PC-9 (cell line): ENCODE results near the gene HSD17B11. TPM values are rescaled to one million over a fixed set of nuclear protein-coding genes. Genes with fewer than 3 reads are reported as not detected.

ENCODE experiments used
- BruUV-seq: library from RNA; stranded (reverse); fragments of 400-500 nt; replicated peaks from 2 replicates; lab custom pipeline; 2021; lab: Mats Ljungman, UMichigan
- CTCF ChIA-PET: fragments of 300-600 bp; sonication (Branson Sonifier 250); formaldehyde crosslinking; loops from one replicate; lab custom pipeline; 2022; ENCODE audit warnings: antibody characterized with exemption; lab: Charles Lee
- POLR2A ChIA-PET: fragments of 300-600 bp; sonication (Branson Sonifier 250); formaldehyde crosslinking; loops from one replicate; lab custom pipeline; 2022; ENCODE audit warnings: antibody characterized with exemption; ENCODE audit not compliant: unreplicated experiment; lab: Charles Lee
- DNase-seq, 2 experiments: peaks; one replicate each; pipeline versions ENCODE4 v3.0.0 to v3.0.0-alpha.2; 2015 to 2022; ENCODE audit warnings: mixed read lengths in 1 of 2
- H2AFZ ChIP-seq: fragments of 200-600 bp; sonication (generic); 2 replicates; pipeline ENCODE4 v1.8.1; 2017; ENCODE audit warnings: antibody characterized with exemption
- H3F3A ChIP-seq: fragments of 200-600 bp; sonication (generic); 2 replicates; pipeline ENCODE4 v1.8.1; 2017; ENCODE audit warnings: antibody characterized with exemption, mild to moderate bottlenecking, low read depth; ENCODE audit not compliant: insufficient read depth
- H3K27ac ChIP-seq: fragments of 200-600 bp; sonication (generic); 2 replicates; pipeline ENCODE4 v1.6.1; 2016; ENCODE audit warnings: mixed run types
- H3K27me3 ChIP-seq: fragments of 200-600 bp; sonication (generic); 2 replicates; pipeline ENCODE4 v1.6.1; 2016; ENCODE audit warnings: low read depth, mixed run types; ENCODE audit not compliant: insufficient read depth
- H3K36me3 ChIP-seq: fragments of 200-600 bp; sonication (generic); 2 replicates; pipeline ENCODE4 v1.6.1; 2016; ENCODE audit warnings: low read depth, mixed run types
- H3K4me1 ChIP-seq: fragments of 200-600 bp; sonication (generic); replicated peaks from 2 replicates; pipeline ENCODE4 v1.6.1; 2016; ENCODE audit warnings: mixed run types; ENCODE audit not compliant: insufficient read depth
- H3K4me2 ChIP-seq: fragments of 200-600 bp; sonication (generic); 2 replicates; pipeline ENCODE4 v1.6.1; 2017; ENCODE audit warnings: mixed run types
- H3K4me3 ChIP-seq: fragments of 200-600 bp; sonication (generic); 2 replicates; pipeline ENCODE4 v1.6.1; 2016; ENCODE audit warnings: mixed run types
- H3K79me2 ChIP-seq: fragments of 200-600 bp; sonication (generic); 2 replicates; pipeline ENCODE4 v1.6.1; 2017; ENCODE audit warnings: low read depth, mixed run types
- H3K9me2 ChIP-seq: fragments of 200-600 bp; sonication (generic); 2 replicates; pipeline ENCODE4 v1.8.1; 2017; ENCODE audit warnings: mild to moderate bottlenecking; ENCODE audit not compliant: insufficient read depth
- H3K9me3 ChIP-seq: fragments of 200-600 bp; sonication (generic); 2 replicates; pipeline ENCODE4 v1.8.1; 2016; ENCODE audit warnings: low read depth; ENCODE audit not compliant: insufficient read depth
- H4K20me1 ChIP-seq: fragments of 200-600 bp; sonication (generic); 2 replicates; pipeline ENCODE4 v1.8.1; 2017; ENCODE audit not compliant: insufficient read depth
- EZH2 ChIP-seq: fragments of 200-600 bp; sonication (generic); IDR thresholded peaks from 2 replicates; pipeline ENCODE4 v1.8.0; 2017; ENCODE audit warnings: antibody characterized with exemption, low read depth
- intact Hi-C: fragments of 100-400 bp; cut with micrococcal nuclease; formaldehyde crosslinking; loops from one replicate; pipeline ENCODE4 v1.10.0; 2022; ENCODE audit not compliant: unreplicated experiment
- total RNA-seq: library from RNA; stranded (reverse); gene quantifications from 2 replicates; pipeline ENCODE4 v1.2.3, GENCODE V29; 2021
- TF ChIP-seq, protein P1 (sequence below): fragments of 200-600 bp; sonication (generic); conservative IDR thresholded peaks from 2 replicates; pipeline ENCODE4 v1.6.1; 2017; ENCODE audit warnings: mixed run types, antibody characterized with exemption, mild to moderate bottlenecking, moderate library complexity

The HSD17B11 gene
- total RNA-seq, 1 experiment from 2014 or later = 26.9 TPM

DNA sequence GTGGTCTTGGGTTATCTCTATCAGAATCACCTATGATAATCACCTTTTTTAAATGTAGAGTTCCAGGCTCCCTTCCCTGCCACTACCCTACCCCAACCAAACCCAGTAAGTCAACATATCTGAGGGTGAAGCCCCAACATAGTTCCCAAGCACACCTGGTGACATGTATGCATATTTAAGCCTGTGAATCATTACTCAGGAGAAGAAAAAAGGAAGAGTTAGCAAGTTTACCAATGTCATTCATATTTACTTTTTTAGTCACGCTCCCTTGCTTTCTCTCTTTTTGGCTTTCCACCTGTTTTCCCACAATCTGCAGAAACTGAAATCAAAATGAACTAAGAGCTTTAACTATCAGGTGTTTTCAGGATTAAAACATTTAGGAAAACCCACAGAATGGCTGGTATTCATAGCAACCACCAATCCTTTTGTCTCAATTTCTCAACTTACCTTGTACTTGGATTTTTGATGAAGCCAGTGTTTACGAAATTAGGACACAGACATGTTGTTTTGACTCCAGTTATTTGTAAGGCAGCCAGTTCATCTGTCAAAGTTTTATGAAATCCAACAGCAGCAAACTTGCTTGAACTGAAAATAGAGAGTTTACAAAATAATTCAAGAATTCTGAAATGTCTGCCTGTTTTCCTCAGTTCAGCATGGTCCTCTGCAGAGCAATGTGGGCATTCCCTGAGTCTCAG lies 34.0 kb downstream of the HSD17B11 start:
- Histone ChIP-seq H3K36me3 (no peaks in the 10 kb centered on the region), H3K9me3 (no peaks in the 10 kb centered on the region), H2AFZ (no peak overlapping the region), H4K20me1 (no peaks in the 10 kb centered on the region), H3K79me2 (no peaks in the 10 kb centered on the region), H3K4me2 (no peak overlapping the region), H3K9me2 (no peaks in the 10 kb centered on the region), H3K4me3 (no peak overlapping the region), H3K4me1 (no peaks in the 10 kb centered on the region), H3K27me3 (no peaks in the 10 kb centered on the region), H3K27ac (no peak overlapping the region), H3F3A (no peaks in the 10 kb centered on the region)
- DNase-seq = no peak
- TF ChIP-seq, protein P1, sequence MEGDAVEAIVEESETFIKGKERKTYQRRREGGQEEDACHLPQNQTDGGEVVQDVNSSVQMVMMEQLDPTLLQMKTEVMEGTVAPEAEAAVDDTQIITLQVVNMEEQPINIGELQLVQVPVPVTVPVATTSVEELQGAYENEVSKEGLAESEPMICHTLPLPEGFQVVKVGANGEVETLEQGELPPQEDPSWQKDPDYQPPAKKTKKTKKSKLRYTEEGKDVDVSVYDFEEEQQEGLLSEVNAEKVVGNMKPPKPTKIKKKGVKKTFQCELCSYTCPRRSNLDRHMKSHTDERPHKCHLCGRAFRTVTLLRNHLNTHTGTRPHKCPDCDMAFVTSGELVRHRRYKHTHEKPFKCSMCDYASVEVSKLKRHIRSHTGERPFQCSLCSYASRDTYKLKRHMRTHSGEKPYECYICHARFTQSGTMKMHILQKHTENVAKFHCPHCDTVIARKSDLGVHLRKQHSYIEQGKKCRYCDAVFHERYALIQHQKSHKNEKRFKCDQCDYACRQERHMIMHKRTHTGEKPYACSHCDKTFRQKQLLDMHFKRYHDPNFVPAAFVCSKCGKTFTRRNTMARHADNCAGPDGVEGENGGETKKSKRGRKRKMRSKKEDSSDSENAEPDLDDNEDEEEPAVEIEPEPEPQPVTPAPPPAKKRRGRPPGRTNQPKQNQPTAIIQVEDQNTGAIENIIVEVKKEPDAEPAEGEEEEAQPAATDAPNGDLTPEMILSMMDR = no peak
- no peak for TF ChIP-seq EZH2
- ChIA-PET CTCF (no interaction called here), POLR2A (no interaction called here)
- intact Hi-C loops = loop anchor here (10.0 kb wide), 1 partner anchor 82 kb away; no protein-coding TSS in a partner anchor
- no TSS peak for BruUV-seq

DNA sequence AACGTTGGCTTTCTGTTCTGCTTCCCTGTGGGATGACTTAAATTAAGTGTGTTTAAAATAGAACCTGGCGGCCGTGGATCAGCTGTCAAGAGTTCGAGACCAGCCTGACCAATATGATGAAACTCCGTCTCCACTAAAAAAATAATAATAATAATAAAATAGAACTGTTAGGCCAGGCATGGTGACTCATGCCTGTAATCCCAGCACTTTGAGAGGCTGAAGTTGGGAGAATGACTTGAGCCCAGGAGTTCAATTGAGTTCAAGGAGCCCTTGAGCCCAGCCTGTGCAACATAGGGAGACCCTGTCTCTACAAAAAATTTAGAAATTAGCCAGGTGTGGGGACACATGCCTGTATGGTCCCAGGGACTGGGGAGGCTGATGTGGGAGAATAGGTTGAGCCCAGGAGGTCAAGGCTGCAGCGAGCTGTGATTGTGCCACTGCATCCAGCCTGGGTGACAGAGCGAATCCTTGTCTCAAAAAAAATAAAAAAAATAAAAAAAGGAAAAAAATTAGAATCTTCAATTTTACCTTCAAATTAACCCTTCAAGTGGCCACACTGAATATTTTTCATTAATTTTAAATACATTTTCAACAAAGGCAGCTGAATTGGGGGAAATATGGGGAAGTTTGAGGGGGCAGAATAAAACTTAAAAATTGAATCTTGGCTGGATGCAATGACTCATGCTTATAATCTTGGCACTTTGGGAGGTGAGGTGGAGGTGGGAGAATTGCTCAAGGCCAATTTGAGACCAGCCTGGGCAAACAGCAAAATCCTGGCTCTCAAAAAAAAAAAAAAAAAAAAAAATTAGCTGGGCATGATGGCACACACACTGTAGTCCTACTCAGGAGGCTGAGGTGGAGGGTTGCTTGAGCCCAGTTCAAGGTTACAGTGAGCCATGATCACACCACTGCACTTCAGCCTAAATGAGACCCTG lies 36.6 kb downstream of the HSD17B11 start:
- no peak for TF ChIP-seq EZH2
- TF ChIP-seq, protein P1 = no peak
- Histone ChIP-seq H3K4me2 (no peak overlapping the region), H4K20me1 (no peaks in the 10 kb centered on the region), H3K4me3 (no peak overlapping the region), H3K79me2 (no peaks in the 10 kb centered on the region), H3K9me2 (no peaks in the 10 kb centered on the region), H3K27ac (no peak overlapping the region), H3K4me1 (no peaks in the 10 kb centered on the region), H3K27me3 (no peaks in the 10 kb centered on the region), H3K36me3 (no peaks in the 10 kb centered on the region), H3K9me3 (no peaks in the 10 kb centered on the region), H3F3A (no peaks in the 10 kb centered on the region), H2AFZ (no peak overlapping the region)
- no peak for DNase-seq
- ChIA-PET POLR2A (no interaction called here), CTCF (no interaction called here)
- intact Hi-C loops = loop anchor here (10.0 kb wide), 1 partner anchor 80 kb away; no protein-coding TSS in a partner anchor
- BruUV-seq = no TSS peak

DNA sequence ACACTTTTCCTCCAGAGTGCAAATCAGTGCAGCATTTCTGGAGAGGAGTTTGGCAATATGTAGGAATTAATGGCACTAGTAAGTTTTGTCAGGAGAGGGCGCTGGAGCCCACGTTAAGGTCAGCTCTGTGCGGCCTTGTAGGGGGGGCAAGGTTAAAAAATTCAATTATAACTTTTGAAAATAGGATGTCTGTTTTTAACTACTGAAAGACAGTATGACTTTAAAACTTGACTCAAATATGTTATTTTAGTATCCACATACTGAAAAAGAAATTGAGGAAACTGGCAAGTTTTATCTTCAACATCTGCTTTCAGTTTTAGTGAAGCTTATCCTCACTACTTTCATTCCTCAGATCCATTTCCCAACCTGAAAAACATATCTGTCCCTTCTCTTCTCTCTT lies 37.4 kb downstream of the HSD17B11 start:
- Histone ChIP-seq H3K9me2 (no peaks in the 10 kb centered on the region), H3F3A (no peaks in the 10 kb centered on the region), H3K27ac (no peak overlapping the region), H4K20me1 (no peaks in the 10 kb centered on the region), H3K9me3 (no peaks in the 10 kb centered on the region), H3K79me2 (no peaks in the 10 kb centered on the region), H3K4me3 (no peak overlapping the region), H3K4me2 (no peak overlapping the region), H3K27me3 (no peaks in the 10 kb centered on the region), H3K36me3 (no peaks in the 10 kb centered on the region), H3K4me1 (no peaks in the 10 kb centered on the region), H2AFZ (no peak overlapping the region)
- CTCF ChIA-PET = interaction anchor here (0.6 kb wide), 1 partner anchor 28 kb away, joined by 4 read pairs; no protein-coding TSS in a partner anchor
- POLR2A ChIA-PET = no interaction called here
- DNase-seq = no peak
- no TSS peak for BruUV-seq
- TF ChIP-seq EZH2 = no peak
- TF ChIP-seq, protein P1 = peak; percentile 80
- intact Hi-C loops = loop anchor here (10.0 kb wide), 1 partner anchor 79 kb away; no protein-coding TSS in a partner anchor
